ENCODE data around the gene MAN2A1.

The MAN2A1 gene

DNA sequence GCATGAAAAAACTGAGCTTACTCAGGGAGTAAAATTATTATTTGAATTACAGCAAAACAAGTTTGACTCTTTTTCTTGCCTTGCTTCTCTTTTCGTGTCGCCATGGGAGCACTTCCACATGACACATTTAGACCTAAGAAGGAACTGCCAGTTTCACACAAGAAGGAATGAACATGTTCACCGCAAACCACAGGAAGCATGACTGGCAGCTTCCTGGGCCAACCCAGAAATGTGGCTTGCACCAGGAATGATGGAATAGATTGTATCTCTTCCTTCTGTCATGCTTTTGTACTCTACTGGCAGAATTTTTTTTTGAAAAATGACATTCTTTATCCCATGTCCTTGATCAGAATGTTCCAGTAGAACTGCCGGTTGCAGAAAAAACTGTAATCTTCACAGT, 32.9 kb upstream of the MAN2A1 start:
- no peak for TF ChIP-seq CTCF (IDR thresholded peaks at IDR 0.05; ENCODE audit: low read depth, low read length)
- in situ Hi-C loops (cut with HindIII; ENCODE audit: low sequenced_read_pairs) = no loop called here
- H3K4me3 ChIP-seq (ENCODE audit: low read depth, low read length) = no peak overlapping the region
- peak; percentile 84 for DNase-seq (ENCODE audit: low read depth, low spot score)

DNA sequence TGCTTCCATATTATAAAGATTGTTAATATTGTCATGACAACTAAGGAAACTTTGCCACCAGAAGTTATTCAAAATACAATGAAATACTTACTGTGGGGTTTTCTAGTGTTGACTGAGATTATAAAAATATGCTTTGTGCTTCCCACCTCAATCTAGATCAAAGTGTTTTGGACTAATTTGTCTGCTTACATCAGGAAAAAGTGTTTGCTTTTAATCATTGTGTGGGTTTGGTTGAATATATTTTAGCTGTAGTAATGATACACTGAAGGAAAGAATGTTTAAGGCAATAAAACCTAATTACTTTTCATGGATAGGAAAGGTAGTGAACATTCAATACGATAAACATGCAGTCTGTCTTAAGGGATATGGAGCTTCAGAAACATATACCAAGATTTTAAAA, 29.8 kb upstream of the MAN2A1 start:
- no peak for TF ChIP-seq CTCF (IDR thresholded peaks at IDR 0.05; ENCODE audit: low read depth, low read length)
- no peak for DNase-seq (ENCODE audit: low read depth, low spot score)
- H3K4me3 ChIP-seq (ENCODE audit: low read depth, low read length) = no peak overlapping the region
- in situ Hi-C loops (cut with HindIII; ENCODE audit: low sequenced_read_pairs) = no loop called here

- in situ Hi-C loops (cut with HindIII; ENCODE audit: low sequenced_read_pairs) = no loop called here
- no peak for DNase-seq (ENCODE audit: low read depth, low spot score)
- no peak overlapping the region for H3K4me3 ChIP-seq (ENCODE audit: low read depth, low read length)
- no peak for TF ChIP-seq CTCF (IDR thresholded peaks at IDR 0.05; ENCODE audit: low read depth, low read length)
Observed at GRCh38 chr5:109660301-109660700, 29.4 kb upstream of the MAN2A1 start.

DNA sequence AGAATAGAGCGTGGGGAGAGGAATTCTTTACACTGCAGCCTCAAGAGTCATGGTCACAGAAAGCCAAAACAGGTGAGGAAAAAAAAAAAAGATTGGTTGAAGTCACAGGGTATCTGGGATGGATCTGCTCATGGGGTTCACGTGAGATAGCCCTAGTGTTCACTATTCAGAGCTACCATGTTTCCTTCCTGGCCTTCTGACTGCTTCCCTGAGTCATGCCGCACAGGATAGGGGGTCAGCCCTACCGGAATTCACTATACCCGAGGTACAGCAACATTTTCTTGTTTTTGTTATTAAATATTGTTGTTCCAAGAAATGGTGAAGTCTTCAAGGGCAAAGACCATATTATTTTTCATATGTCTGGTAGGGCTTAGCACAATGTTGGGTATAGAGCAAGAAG, 21.5 kb upstream of the MAN2A1 start:
- in situ Hi-C loops (cut with HindIII; ENCODE audit: low sequenced_read_pairs) = no loop called here
- TF ChIP-seq CTCF (IDR thresholded peaks at IDR 0.05; ENCODE audit: low read depth, low read length) = no peak

GRCh38 chr5:109668668-109669422, 20.9 kb upstream of the MAN2A1 start:
- no peak overlapping the region for H3K4me3 ChIP-seq (ENCODE audit: low read depth, low read length)
- TF ChIP-seq CTCF (IDR thresholded peaks at IDR 0.05; ENCODE audit: low read depth, low read length) = no peak
- no peak for DNase-seq (ENCODE audit: low read depth, low spot score)
- in situ Hi-C loops (cut with HindIII; ENCODE audit: low sequenced_read_pairs) = no loop called here

More for the DNA sequence above, 21.5 kb upstream of the MAN2A1 start:
- no peak overlapping the region for H3K4me3 ChIP-seq (ENCODE audit: low read depth, low read length)
- no peak for DNase-seq (ENCODE audit: low read depth, low spot score)

DNA sequence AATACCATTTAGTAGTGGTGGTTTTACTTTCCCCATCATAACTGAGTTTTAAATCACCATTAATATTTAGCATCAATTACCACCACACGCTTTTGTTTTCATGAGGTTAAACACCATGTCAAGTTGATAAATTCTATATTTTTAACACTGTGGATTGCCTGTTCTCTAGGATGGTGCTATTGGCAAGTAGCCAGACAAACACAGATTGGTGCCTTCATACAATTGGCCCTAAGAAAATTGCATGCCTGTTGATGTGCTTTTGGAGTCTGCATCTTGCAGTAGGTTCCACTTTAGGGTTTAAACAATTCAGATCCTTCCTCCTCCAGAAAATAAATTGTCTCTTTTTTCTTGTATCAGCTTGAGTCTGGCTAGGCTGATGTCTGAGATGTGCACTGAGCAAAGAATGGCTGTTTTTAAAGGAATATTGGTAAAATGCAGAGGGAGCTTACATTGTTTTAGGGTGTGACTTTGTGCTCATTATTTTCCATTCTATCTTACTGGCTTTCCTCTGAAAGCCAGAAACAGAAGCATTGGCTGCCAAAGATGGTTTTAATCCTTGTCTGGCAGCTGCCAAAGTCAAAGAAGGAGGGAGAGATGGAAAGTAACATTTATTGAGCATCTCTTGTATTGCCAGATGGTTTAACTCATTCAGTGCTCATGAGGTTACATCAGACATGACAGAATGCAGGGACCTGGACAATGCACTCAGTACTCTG, 19.6 kb upstream of the MAN2A1 start:
- in situ Hi-C loops (cut with HindIII; ENCODE audit: low sequenced_read_pairs) = no loop called here
- TF ChIP-seq CTCF (IDR thresholded peaks at IDR 0.05; ENCODE audit: low read depth, low read length) = no peak
- H3K4me3 ChIP-seq (ENCODE audit: low read depth, low read length) = no peak overlapping the region
- DNase-seq (ENCODE audit: low read depth, low spot score) = no peak
